Measurements from ENCODE around the gene GAREM1. TPM values are rescaled to one million over a fixed set of nuclear protein-coding genes. Genes with fewer than 3 reads are reported as not detected.

GAREM1 gene
- total and polyA plus RNA-seq, 2 donors (not counting 3 experiments of a cell fraction or from before 2014, with no cell fraction given): 0.69 to 1.0 TPM

GRCh38 chr18:32386471-32386870 lies 84.2 kb downstream of the GAREM1 start:
- Histone ChIP-seq H3K4me3 (replicated peaks in 1 of 3; ENCODE audit: insufficient read depth in 1 of 3, low read depth in 1 of 3, low read length in 3 of 3) (no peak overlapping the region), H3K9me3 (replicated peaks; ENCODE audit: control insufficient read depth, insufficient read depth, low read length) (no peaks in the 10 kb centered on the region), H3K9me1 (replicated peaks; ENCODE audit: control insufficient read depth, extremely low read depth, insufficient read depth, low read length) (no peaks in the 10 kb centered on the region), H3K27ac (ENCODE audit: insufficient read depth, low read depth, low read length) (no peak overlapping the region), H3K27me3 (ENCODE audit: control insufficient read depth in 2 of 2, insufficient read depth in 2 of 2, low read length in 2 of 2) (no peaks in the 10 kb centered on the region), H4K20me1 (replicated peaks; ENCODE audit: control insufficient read depth, extremely low read depth, insufficient read depth, low read length) (no peaks in the 10 kb centered on the region), H3K4me2 (ENCODE audit: insufficient read depth, low read length) (no peak overlapping the region), H3K79me2 (ENCODE audit: control insufficient read depth, insufficient read depth, low read length) (no peaks in the 10 kb centered on the region), H3K4me1 (ENCODE audit: control insufficient read depth, extremely low read depth, insufficient read depth, low read length) (peaks cover 30% of the 10 kb centered on the region), H3K36me3 (ENCODE audit: control insufficient read depth in 2 of 2, extremely low read depth in 1 of 2, insufficient read depth in 2 of 2, low read length in 2 of 2) (no peaks in the 10 kb centered on the region), H3K9ac (replicated peaks; ENCODE audit: extremely low read depth, insufficient read depth, low read length) (no peak overlapping the region), H2AFZ (ENCODE audit: low read depth, low read length) (no peak overlapping the region)
- peak; percentile 58 for FAIRE-seq
- POLR2A ChIA-PET: no interaction called here
- DNase-seq (ENCODE audit: low read depth, low spot score): no peak
- no peak for TF ChIP-seq JUN (IDR thresholded peaks at IDR 0.05; ENCODE audit: borderline replicate concordance, insufficient read depth, insufficient read length, low read depth)
- TF ChIP-seq EZH2 (IDR thresholded peaks at IDR 0.05; ENCODE audit: borderline replicate concordance, low read depth, low read length, severe bottlenecking): no peak
- TF ChIP-seq POLR2A (IDR thresholded peaks at IDR 0.05; ENCODE audit: low read depth, low read length): no peak
- no peak for TF ChIP-seq MYC (IDR thresholded peaks at IDR 0.05; ENCODE audit: low read depth, low read length)
- no peak for TF ChIP-seq GATA2 (IDR thresholded peaks at IDR 0.05; ENCODE audit: insufficient read depth, insufficient read length, low read depth, low read length)
- TF ChIP-seq MAX (IDR thresholded peaks at IDR 0.05; ENCODE audit: insufficient read depth, insufficient read length): no peak
- no peak for TF ChIP-seq CTCF (IDR thresholded peaks at IDR 0.05; ENCODE audit: extremely low read depth in 1 of 2, insufficient read depth in 1 of 2, low read depth in 1 of 2, low read length in 2 of 2)
- CTCF ChIA-PET: interaction anchor here (2.4 kb wide), 1 partner anchor 97 kb away, joined by 12 read pairs; no protein-coding TSS in a partner anchor
- intact Hi-C loops (cut with micrococcal nuclease): no loop called here
- BruUV-seq (replicated peaks): no TSS peak
- dilution Hi-C loops (cut with MboI; ENCODE audit: extremely low pct_ligation_motif_present, low sequenced_read_pairs): no loop called here

Data from endothelial cell of umbilical vein (primary cell).